Neutrophil (primary cell): ENCODE measurements around the gene PLCH2.

Experiments
- H3K27ac ChIP-seq: fragments of 200-600 bp; sonication (generic); 2 replicates; pipeline ENCODE4 v1.5.1; 2016; ENCODE audit warnings: mild to moderate bottlenecking, moderate library complexity
- H3K27me3 ChIP-seq: fragments of 200-600 bp; sonication (generic); 2 replicates; pipeline ENCODE4 v1.6.0; 2016; ENCODE audit warnings: mild to moderate bottlenecking
- H3K36me3 ChIP-seq: fragments of 200-600 bp; sonication (generic); 2 replicates; pipeline ENCODE4 v1.5.1; 2017
- H3K4me1 ChIP-seq, 2 experiments: fragments of 200-600 bp in 1 of 2; sonication (generic) in 1 of 2; 1 replicate in 1 of 2; 2 replicates in 1 of 2; pipeline versions ENCODE4 v1.5.1 to v1.6.1; 2013 to 2016; ENCODE audit warnings: low read depth in 1 of 2, low read length in 1 of 2, mild to moderate bottlenecking in 1 of 2, moderate library complexity in 1 of 2; ENCODE audit not compliant: control insufficient read depth in 1 of 2, insufficient read depth in 1 of 2
- H3K4me3 ChIP-seq, 2 experiments: fragments of 200-600 bp in 1 of 2; sonication (generic) in 1 of 2; 1 replicate in 1 of 2; 2 replicates in 1 of 2; pipeline ENCODE4 v1.5.1; 2013 to 2016; ENCODE audit warnings: low read depth in 1 of 2, low read length in 1 of 2, mild to moderate bottlenecking in 1 of 2, moderate library complexity in 1 of 2
- H3K9me3 ChIP-seq: fragments of 200-600 bp; sonication (generic); 2 replicates; pipeline ENCODE4 v1.5.1; 2016
- CTCF ChIP-seq: fragments of 200-600 bp; sonication (generic); IDR thresholded peaks from 2 replicates; pipeline ENCODE4 v1.5.1; 2016; ENCODE audit warnings: antibody characterized with exemption

The PLCH2 gene

GRCh38 chr1:2535981-2536380 lies 59.9 kb downstream of the PLCH2 start:
- peaks cover 99% of the 10 kb centered on the region for H3K27me3 ChIP-seq

GRCh38 chr1:2537784-2538115 lies 61.7 kb downstream of the PLCH2 start:
- no peak overlapping the region for H3K27ac ChIP-seq
- no peaks in the 10 kb centered on the region for H3K4me1 ChIP-seq
- peaks cover 99% of the 10 kb centered on the region for H3K27me3 ChIP-seq
- no peak overlapping the region for H3K4me3 ChIP-seq
- no peak for TF ChIP-seq CTCF
- H3K9me3 ChIP-seq = no peaks in the 10 kb centered on the region
- no peaks in the 10 kb centered on the region for H3K36me3 ChIP-seq

More at GRCh38 chr1:2535981-2536380, 59.9 kb downstream of the PLCH2 start:
- H3K4me3 ChIP-seq = no peak overlapping the region
- no peak overlapping the region for H3K27ac ChIP-seq
- no peaks in the 10 kb centered on the region for H3K4me1 ChIP-seq
- TF ChIP-seq CTCF = no peak
- no peaks in the 10 kb centered on the region for H3K9me3 ChIP-seq
- H3K36me3 ChIP-seq = no peaks in the 10 kb centered on the region

GRCh38 chr1:2538376-2538775 lies 62.3 kb downstream of the PLCH2 start:
- Histone ChIP-seq H3K27ac (no peak overlapping the region), H3K4me3 (no peak overlapping the region), H3K4me1 (no peaks in the 10 kb centered on the region), H3K9me3 (no peaks in the 10 kb centered on the region), H3K36me3 (no peaks in the 10 kb centered on the region), H3K27me3 (peaks cover 99% of the 10 kb centered on the region)
- no peak for TF ChIP-seq CTCF

GRCh38 chr1:2538872-2539271 lies 62.8 kb downstream of the PLCH2 start:
- Histone ChIP-seq H3K9me3 (no peaks in the 10 kb centered on the region), H3K4me3 (no peak overlapping the region), H3K4me1 (no peaks in the 10 kb centered on the region), H3K27ac (no peak overlapping the region), H3K36me3 (no peaks in the 10 kb centered on the region), H3K27me3 (peaks cover 99% of the 10 kb centered on the region)
- no peak for TF ChIP-seq CTCF

- Histone ChIP-seq H3K27me3 (peaks cover 99% of the 10 kb centered on the region), H3K27ac (no peak overlapping the region), H3K4me1 (no peaks in the 10 kb centered on the region), H3K4me3 (no peak overlapping the region), H3K36me3 (no peaks in the 10 kb centered on the region), H3K9me3 (no peaks in the 10 kb centered on the region)
- peak; percentile 21 for TF ChIP-seq CTCF
These were observed 63.3 kb downstream of the PLCH2 start for GRCh38 chr1:2539312-2539907.
